GM12801 (cell line): ENCODE data around the gene GPT2.

Source experiments
- CTCF ChIP-seq: IDR thresholded peaks from one replicate; pipeline ENCODE4 v1.5.1; 2011; ENCODE audit warnings: control low read depth; ENCODE audit not compliant: insufficient read length; ENCODE audit errors: extremely low read depth

GPT2 gene

DNA sequence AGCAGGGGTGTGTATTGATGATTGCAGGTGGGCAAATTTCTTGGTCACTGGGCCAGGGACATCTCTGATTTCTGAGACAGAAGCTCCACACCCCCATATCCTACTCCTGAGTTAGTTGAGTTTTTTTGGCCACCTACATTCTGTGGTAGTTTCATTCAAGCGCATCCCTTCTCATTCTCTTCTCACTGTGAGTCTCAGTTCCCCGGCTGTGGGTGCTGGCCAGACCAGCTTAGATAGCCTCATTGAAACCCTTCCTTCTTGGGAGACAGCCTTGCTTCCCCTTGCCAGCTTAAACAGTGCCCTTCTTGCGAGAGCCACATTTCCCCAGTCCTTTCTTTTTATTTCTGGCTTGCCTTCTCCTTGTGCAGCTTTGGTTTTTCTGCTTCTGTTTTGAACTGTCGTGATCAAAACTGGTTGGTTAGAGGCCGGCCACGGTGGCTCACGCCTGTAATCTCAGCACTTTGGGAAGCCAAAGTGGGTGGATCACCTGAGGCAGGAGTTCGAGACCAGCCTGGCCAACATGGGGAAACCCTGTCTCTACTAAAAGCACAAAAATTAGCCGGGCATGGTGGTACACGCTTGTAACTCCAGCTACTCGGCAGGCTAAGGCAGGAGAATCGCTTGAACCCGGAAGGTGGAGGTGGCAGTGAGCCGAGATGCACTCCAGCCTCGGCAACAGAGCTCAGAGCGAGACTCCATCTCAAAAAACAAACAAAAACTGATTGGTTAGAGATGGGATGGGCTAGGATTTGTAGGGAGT is 2.8 kb downstream of the GPT2 start:
- no peak for TF ChIP-seq CTCF

- TF ChIP-seq CTCF: no peak
Observed at GRCh38 chr16:46887524-46887854, 3.3 kb downstream of the GPT2 start.

- TF ChIP-seq CTCF: no peak
Observed at GRCh38 chr16:46889245-46889941, 5.2 kb downstream of the GPT2 start.

GRCh38 chr16:46889942-46890300 is 5.8 kb downstream of the GPT2 start:
- no peak for TF ChIP-seq CTCF

DNA sequence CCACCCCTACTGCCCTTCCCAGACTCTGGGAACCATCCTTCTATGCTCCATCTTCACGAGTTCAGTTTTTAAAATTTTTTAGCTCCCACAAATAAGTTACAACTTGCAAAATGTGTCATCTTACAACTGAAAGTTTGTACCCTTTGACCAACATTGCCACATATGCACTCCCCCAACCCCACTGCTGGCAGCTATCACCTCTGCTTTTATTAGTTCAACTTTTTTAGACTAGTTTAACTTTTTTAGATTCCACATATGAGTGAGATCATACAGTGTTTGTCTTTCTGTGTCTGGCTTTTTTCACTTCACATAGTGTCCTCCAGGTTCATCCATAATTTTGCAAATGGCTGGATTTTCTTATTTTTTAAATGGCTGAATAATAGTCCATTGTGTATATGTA is 7.7 kb downstream of the GPT2 start:
- TF ChIP-seq CTCF: no peak

DNA sequence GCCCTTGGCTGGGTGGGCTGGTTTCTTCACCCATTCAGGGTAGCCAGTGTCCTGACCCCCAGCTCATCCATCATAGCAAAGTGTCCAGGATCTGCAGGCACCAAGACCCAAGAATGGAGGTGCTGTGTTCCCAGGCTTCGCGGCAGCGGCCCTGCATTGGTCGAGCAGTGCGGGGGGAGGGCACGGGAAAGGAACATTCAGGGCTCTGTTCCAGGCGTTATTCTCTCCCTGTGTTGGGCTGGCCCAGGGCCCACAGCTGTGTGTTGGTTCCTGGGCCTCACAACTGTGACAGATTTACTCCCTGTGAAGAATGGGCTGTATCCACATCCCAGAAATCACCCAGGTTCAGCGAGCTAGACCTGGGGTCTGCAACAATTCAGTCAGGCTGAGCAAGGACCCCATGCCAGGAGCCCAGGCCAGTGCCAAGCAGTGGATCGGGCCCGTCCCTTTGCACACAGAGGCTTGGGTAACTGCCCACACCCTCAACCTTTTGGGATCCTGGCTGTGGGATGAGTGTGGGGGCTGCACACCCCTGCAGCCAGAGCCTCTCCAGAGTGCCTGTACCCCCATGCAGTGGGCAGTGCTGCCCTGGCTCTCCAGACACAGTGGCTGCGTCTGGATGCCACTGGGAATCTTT is 10.0 kb downstream of the GPT2 start:
- TF ChIP-seq CTCF: no peak

DNA sequence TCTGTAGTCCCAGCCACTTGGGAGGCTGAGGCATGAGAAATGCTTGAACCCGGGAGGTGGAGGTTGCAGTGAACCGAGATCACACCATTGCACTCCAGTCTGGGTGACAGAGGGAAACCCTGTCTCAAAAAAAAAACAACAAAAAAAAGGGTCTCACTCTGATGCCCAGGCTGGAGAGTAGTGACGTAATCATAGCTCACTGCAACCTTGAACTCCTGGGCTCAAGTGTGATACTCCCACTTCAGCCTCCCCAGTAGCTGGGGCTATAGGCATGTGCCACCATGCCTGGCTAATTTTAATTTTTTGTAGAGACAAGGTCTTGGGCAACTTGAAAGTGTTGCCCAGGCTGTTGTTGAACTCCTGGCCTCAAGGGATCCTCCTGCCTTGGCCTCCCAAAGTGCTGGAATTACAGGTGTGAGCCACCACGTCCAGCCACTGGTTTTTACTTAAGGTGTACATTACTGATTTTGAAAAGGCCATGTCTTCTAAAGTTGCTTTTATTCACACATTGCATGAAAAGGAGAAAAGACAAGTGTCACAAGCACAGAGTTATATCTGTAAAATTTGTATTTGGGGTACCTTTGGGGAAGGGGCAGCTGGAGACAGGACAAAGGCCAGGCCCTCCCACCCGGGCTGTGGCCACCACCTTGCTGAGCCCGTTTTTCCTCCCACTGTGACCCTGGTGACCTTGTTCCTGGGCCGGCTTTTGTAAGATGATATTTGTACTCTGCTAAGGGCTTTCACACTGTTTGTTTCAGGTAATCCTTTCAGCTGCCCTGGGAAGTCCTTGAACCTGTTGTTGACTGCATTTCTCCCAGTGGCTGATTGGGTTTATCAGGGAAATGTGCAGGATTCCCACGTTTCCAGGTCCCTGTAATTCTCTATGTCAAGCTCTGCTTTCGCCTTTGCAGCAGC is 11.5 kb downstream of the GPT2 start:
- no peak for TF ChIP-seq CTCF
